Thymus (tissue), 11 donors: ENCODE results near the gene CAMK2B. TPM values are rescaled to one million over a fixed set of nuclear protein-coding genes. Genes with fewer than 3 reads are reported as not detected.

Experiments used
- DNase-seq, 9 donors: peaks; one replicate each; pipeline ENCODE4 v3.0.0-alpha.2; 2013; ENCODE audit warnings: low spot score in 9 of 9, low read depth in 6 of 9, missing footprints in 1 of 9
- H3K27ac ChIP-seq, 2 donors: one replicate each; pipeline ENCODE4 v1.5.1; 2013; ENCODE audit warnings: control low read depth in 1 of 2, low read depth in 1 of 2, low read length in 1 of 2, mild to moderate bottlenecking in 1 of 2, moderate library complexity in 1 of 2
- H3K27me3 ChIP-seq, 2 donors: one replicate each; pipeline ENCODE4 v1.5.1; 2013; ENCODE audit warnings: low read length in 1 of 2; ENCODE audit not compliant: control insufficient read depth in 2 of 2, insufficient read depth in 1 of 2
- H3K36me3 ChIP-seq, 2 donors: one replicate each; pipeline ENCODE4 v1.5.1; 2013; ENCODE audit warnings: low read length in 1 of 2, mild to moderate bottlenecking in 1 of 2, moderate library complexity in 1 of 2; ENCODE audit not compliant: control insufficient read depth in 2 of 2, insufficient read depth in 2 of 2
- H3K4me1 ChIP-seq, 2 donors: one replicate each; pipeline ENCODE4 v1.5.1; 2013; ENCODE audit warnings: low read length in 2 of 2; ENCODE audit not compliant: control insufficient read depth in 2 of 2, insufficient read depth in 2 of 2
- H3K4me3 ChIP-seq, 2 donors: one replicate each; pipeline ENCODE4 v1.5.1; 2013; ENCODE audit warnings: low read length in 2 of 2, control low read depth in 1 of 2, mild to moderate bottlenecking in 1 of 2
- H3K9me3 ChIP-seq, 2 donors: one replicate each; pipeline ENCODE4 v1.5.1; 2013; ENCODE audit warnings: low read length in 1 of 2, mild to moderate bottlenecking in 1 of 2; ENCODE audit not compliant: control insufficient read depth in 2 of 2, insufficient read depth in 1 of 2
- whole genome bisulfite sequencing: extraction: QIAGEN DNeasy Blood & Tissue Kit; methylation state at CpG from one replicate; pipeline ENCODE4 v1.1.7; 2013; 5-methylcytosine and 5-hydroxymethylcytosine counted together
- polyA plus RNA-seq: library from polyadenylated mRNA; stranded (reverse); fragments of 200-250 nt; gene quantifications from one replicate; pipeline ENCODE4 v1.2.3, GENCODE V29; 2013
- total RNA-seq: library from RNA; stranded (reverse); fragments of 120-200 nt; gene quantifications from one replicate; pipeline ENCODE4 v1.2.4, GENCODE V29; 2013
- donor health status: healthy.

Gene CAMK2B
- total and polyA plus RNA-seq, 2 donors = 0.85 to 3.1 TPM

- H3K36me3 ChIP-seq = no peaks in the 10 kb centered on the region
- H3K4me1 ChIP-seq = peaks cover 0 to 8% of the 10 kb centered on the region in 2 donors
- H3K4me3 ChIP-seq = no peak overlapping the region
- DNase-seq = no peak
- peaks cover 0 to 26% of the 10 kb centered on the region in 2 donors for H3K27me3 ChIP-seq
- WGBS = 97% methylated on average over 8 of the region's 8 CpGs
- H3K27ac ChIP-seq = no peak overlapping the region
- H3K9me3 ChIP-seq = no peaks in the 10 kb centered on the region
These were observed 58.9 kb downstream of the CAMK2B start for GRCh38 chr7:44266526-44266925.

DNA sequence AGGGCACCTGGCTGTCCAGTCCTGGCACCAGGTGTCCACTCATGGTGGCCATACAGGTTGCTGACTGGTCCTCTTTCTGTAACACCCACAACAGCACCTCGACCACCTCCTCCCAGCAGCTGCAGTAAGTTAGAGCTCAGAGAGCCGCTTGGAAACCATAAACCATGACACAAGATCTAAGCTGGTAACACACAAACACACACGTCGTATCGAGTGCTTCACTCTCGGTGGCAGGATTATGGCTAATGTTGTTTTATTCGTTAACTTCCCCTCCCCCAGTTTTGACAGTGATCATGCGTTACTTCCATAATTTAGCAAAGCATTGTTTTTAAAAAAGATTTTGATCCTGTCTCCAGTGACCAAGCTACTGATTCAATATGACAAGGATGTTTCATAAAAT, 59.7 kb downstream of the CAMK2B start:
- Histone ChIP-seq H3K27me3 (peaks cover 0 to 26% of the 10 kb centered on the region in 2 donors), H3K36me3 (no peaks in the 10 kb centered on the region), H3K4me1 (peaks cover 0 to 11% of the 10 kb centered on the region in 2 donors), H3K4me3 (no peak overlapping the region), H3K9me3 (no peaks in the 10 kb centered on the region), H3K27ac (no peak overlapping the region)
- no peak for DNase-seq
- WGBS = 94% methylated on average over 8 of the region's 8 CpGs

DNA sequence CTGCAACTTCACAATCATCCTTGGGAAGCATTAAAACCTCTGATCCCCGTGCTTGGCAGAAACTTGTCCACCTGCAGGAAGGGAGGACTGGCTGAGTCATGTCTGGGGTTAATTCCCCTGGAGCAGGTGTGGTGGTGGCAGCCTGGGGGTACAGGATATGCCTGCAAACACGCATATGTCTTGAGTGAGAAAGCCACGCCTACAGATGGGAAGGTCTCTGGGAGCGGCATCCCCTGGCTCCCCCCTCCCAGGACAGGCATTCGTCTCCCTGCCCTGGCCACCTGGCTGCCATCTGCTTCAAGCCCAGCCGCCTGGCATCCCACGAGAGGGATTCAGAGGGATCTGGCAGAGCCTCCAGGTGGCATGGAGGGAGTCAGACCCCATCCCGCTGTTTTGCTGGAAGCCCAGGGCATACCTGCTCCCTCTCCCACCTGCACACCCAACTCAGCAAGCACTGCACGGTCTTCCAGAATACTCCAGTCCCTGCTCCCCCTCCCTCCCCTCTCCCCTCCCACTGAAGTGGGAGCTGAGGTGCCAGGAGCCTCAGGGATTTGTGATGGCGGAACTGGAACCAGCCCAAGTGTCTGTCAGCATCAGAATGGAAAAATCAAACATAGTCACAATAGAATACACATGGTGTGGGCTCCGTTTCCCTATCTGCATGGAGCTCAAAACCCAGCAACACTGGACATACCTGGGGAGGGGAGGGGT, 61.0 kb downstream of the CAMK2B start:
- Histone ChIP-seq H3K9me3 (no peaks in the 10 kb centered on the region), H3K36me3 (no peaks in the 10 kb centered on the region), H3K4me1 (peaks cover 0 to 19% of the 10 kb centered on the region in 2 donors), H3K27ac (no peak overlapping the region), H3K27me3 (peaks cover 0 to 26% of the 10 kb centered on the region in 2 donors), H3K4me3 (no peak overlapping the region)
- WGBS = 36% methylated on average over 11 of the region's 11 CpGs
- peak in 1 of 9 donors; percentile 17 for DNase-seq

DNA sequence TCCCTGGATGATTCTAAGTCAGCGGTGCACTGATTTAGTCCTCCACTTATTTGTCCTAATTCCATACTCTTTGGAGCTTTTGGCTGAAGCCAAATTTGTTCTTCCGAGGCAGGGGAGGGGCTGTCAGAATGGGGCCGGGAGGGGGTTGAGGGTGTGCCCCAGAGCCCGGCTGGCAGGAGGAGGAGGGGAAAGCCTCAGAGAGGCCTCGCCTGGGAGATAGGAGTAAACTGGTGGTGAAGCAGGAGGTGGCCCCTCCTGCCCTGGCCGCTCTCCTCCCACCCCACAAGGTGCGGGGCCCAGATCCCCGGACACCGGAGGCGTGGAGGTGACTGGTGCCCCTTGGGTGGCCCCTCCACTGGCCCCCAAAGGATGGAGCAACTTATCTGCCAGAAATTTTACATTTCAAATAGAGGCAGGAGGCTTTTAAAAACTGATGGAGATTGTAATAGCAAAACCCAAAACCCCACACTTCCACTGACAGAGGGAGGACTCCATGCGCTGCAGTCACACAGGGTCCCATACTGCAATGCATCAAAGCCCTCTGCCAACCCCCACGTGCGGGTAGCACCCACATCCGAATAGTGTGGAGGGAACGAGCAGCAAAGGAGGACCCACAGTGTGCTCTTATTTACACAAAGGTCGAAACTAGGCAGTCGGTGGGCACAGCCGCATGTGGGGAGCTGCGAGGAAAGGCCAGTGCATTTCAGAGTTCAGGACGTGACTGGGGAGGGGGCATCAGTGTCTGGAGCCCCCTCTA, 61.9 kb downstream of the CAMK2B start:
- peaks cover 3 to 27% of the 10 kb centered on the region in 2 donors for H3K4me1 ChIP-seq
- H3K27me3 ChIP-seq = peaks cover 0 to 20% of the 10 kb centered on the region in 2 donors
- no peak overlapping the region for H3K4me3 ChIP-seq
- no peaks in the 10 kb centered on the region for H3K9me3 ChIP-seq
- 92% methylated on average over 20 of the region's 20 CpGs for WGBS
- no peak overlapping the region for H3K27ac ChIP-seq
- DNase-seq = no peak
- no peaks in the 10 kb centered on the region for H3K36me3 ChIP-seq

DNA sequence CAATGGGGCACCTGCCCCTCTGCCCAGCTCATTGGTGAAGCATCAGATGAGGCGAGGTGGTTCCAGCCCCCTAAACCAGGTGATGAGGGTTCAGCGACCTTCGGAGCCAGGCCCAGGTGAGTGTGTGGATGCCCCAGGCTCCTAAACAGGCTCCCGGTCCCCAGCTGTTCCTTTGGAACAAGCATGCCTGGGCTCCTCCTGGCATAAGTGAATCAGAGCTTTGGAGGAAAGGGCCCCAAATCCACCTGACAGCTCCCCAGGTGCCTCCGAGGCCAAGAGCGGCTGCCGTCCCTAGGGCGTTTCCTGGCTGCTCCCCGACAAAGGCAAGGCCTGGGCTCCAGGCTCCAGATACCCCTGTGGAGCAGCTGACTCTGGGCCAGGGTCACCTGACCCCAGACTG, 63.4 kb downstream of the CAMK2B start:
- no peaks in the 10 kb centered on the region for H3K36me3 ChIP-seq
- H3K27ac ChIP-seq = no peak overlapping the region
- H3K4me3 ChIP-seq = no peak overlapping the region
- WGBS = 96% methylated on average over 9 of the region's 9 CpGs
- H3K9me3 ChIP-seq = no peaks in the 10 kb centered on the region
- no peak for DNase-seq
- peaks cover 12 to 42% of the 10 kb centered on the region in 2 donors for H3K4me1 ChIP-seq
- H3K27me3 ChIP-seq = peaks cover 0 to 10% of the 10 kb centered on the region in 2 donors

- no peak overlapping the region for H3K4me3 ChIP-seq
- no peak overlapping the region for H3K27ac ChIP-seq
- no peak for DNase-seq
- H3K4me1 ChIP-seq = peaks cover 12 to 47% of the 10 kb centered on the region in 2 donors
- H3K36me3 ChIP-seq = no peaks in the 10 kb centered on the region
- no peaks in the 10 kb centered on the region for H3K9me3 ChIP-seq
- WGBS = 51% methylated on average over 5 of the region's 5 CpGs
- peaks cover 0 to 2% of the 10 kb centered on the region in 2 donors for H3K27me3 ChIP-seq
These were observed 64.2 kb downstream of the CAMK2B start for GRCh38 chr7:44261240-44261639.

GRCh38 chr7:44259547-44260457, 65.6 kb downstream of the CAMK2B start:
- Histone ChIP-seq H3K4me1 (peaks cover 12 to 47% of the 10 kb centered on the region in 2 donors), H3K36me3 (no peaks in the 10 kb centered on the region), H3K27ac (no peak overlapping the region), H3K4me3 (no peak overlapping the region), H3K9me3 (no peaks in the 10 kb centered on the region), H3K27me3 (peaks cover 0 to 2% of the 10 kb centered on the region in 2 donors)
- WGBS = 93% methylated on average over 18 of the region's 18 CpGs
- no peak for DNase-seq

DNA sequence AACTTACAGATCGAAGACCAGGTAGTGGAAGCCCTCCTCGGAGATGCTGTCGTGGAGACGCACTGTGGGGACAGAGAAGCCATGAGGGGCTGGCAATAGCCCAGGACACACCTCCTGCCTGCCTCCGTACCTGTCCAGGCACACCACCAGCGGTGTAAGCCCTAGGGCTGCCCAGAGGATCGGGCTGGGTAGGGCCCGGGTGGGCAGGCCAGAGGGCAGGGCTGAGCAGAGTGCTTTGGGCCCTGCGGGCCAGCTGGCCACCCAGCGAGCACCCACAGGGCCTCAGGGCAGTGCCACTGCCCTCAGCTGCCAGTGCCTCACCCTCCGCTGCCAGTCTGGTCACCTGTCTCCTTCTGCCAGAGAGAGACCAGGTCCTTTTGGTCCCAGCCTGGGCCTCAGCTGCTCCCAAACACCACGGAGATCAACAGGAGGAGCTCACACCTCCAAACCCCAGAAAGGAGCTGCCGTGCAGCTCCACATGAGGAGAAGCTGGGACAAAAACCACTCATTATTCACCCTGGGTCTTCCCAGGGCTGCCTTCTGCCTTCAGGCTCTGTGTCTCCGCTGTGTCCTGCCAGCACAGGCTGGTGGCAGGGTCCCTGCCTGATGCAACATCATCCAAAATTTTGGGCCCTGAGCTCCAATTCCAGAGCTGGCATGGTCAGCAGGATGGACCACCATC, 66.4 kb downstream of the CAMK2B start:
- WGBS = 96% methylated on average over 14 of the region's 14 CpGs
- peaks cover 12 to 45% of the 10 kb centered on the region in 2 donors for H3K4me1 ChIP-seq
- H3K9me3 ChIP-seq = peaks cover 0 to 2% of the 10 kb centered on the region in 2 donors
- H3K27ac ChIP-seq = peak overlapping the region; percentile 9 to 88
- peaks cover 0 to 2% of the 10 kb centered on the region in 2 donors for H3K27me3 ChIP-seq
- H3K4me3 ChIP-seq = no peak overlapping the region
- H3K36me3 ChIP-seq = no peaks in the 10 kb centered on the region
- DNase-seq = no peak
